ENCODE data around the gene SNRK.

GRCh38 chr3:43286115-43286840 lies at the start of gene SNRK:
- TF ChIP-seq POLR2A (IDR thresholded peaks at IDR 0.05) (peak; percentile 98), CTCF (IDR thresholded peaks at IDR 0.05) (peak; percentile 17 to 35 (median 31))
